ENCODE results near the gene LAMC1. TPM values are rescaled to one million over a fixed set of nuclear protein-coding genes. Genes with fewer than 3 reads are reported as not detected.

LAMC1 gene
- total RNA-seq, 1 experiment from 2014 or later = 71.5 TPM

DNA sequence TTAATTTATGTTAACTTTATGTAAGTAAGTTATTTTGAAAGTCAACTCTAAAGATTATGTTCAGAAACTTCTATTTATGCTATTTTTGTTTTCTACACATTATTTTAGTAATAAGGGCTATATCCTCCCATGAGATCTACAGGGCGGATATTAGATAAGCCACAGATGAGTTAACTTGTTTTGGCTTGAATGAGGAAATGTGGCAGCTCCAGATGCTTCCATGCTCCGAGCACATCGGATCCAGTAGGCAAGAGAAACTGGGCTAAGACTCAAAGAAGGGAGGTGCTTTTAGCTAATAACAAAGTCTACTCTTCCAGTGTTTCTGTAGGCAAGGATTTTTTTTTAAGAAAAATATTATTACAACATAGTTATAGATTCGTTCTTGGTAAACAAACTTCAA is 20.0 kb upstream of the LAMC1 start:
- H3K36me3 ChIP-seq (ENCODE audit: low read depth, low read length) = no peaks in the 10 kb centered on the region
- no peaks in the 10 kb centered on the region for H3K79me2 ChIP-seq (ENCODE audit: low read length)
- intact Hi-C loops (cut with micrococcal nuclease) = no loop called here
- no peaks in the 10 kb centered on the region for H3F3A ChIP-seq (ENCODE audit: low read length, unreplicated experiment)
- BruUV-seq (replicated peaks) = no TSS peak
- DNase-seq = no peak
- no peaks in the 10 kb centered on the region for H3K9me3 ChIP-seq (ENCODE audit: low read length)
- no peak overlapping the region for H3K27ac ChIP-seq (ENCODE audit: low read length)
- ChIA-PET POLR2A (ENCODE audit: unreplicated experiment) (no interaction called here), CTCF (no interaction called here)
- H3K9ac ChIP-seq (ENCODE audit: low read length) = no peak overlapping the region
- no peak overlapping the region for H3K4me3 ChIP-seq (ENCODE audit: low read length)
- no peaks in the 10 kb centered on the region for H3K27me3 ChIP-seq (ENCODE audit: low read length)
- no peak for ATAC-seq
- TF ChIP-seq EZH2 (IDR thresholded peaks at IDR 0.05; ENCODE audit: low read length, unreplicated experiment) (no peak), EZH2phosphoT487 (IDR thresholded peaks at IDR 0.05; ENCODE audit: borderline replicate concordance, low read length) (no peak)
- TF ChIP-seq, protein P1, sequence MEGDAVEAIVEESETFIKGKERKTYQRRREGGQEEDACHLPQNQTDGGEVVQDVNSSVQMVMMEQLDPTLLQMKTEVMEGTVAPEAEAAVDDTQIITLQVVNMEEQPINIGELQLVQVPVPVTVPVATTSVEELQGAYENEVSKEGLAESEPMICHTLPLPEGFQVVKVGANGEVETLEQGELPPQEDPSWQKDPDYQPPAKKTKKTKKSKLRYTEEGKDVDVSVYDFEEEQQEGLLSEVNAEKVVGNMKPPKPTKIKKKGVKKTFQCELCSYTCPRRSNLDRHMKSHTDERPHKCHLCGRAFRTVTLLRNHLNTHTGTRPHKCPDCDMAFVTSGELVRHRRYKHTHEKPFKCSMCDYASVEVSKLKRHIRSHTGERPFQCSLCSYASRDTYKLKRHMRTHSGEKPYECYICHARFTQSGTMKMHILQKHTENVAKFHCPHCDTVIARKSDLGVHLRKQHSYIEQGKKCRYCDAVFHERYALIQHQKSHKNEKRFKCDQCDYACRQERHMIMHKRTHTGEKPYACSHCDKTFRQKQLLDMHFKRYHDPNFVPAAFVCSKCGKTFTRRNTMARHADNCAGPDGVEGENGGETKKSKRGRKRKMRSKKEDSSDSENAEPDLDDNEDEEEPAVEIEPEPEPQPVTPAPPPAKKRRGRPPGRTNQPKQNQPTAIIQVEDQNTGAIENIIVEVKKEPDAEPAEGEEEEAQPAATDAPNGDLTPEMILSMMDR (conservative IDR thresholded peaks at IDR 0.05; ENCODE audit: low read depth, low read length) = no peak
- H2AFZ ChIP-seq (ENCODE audit: low read length) = no peak overlapping the region
- H4K20me1 ChIP-seq (ENCODE audit: low read length) = no peaks in the 10 kb centered on the region
- H3K4me2 ChIP-seq (ENCODE audit: low read length) = no peak overlapping the region
- H3K4me1 ChIP-seq (ENCODE audit: insufficient read depth, low read length) = 0 out of 2 replicates have a peak, but pooled peaks cover 3% of the 10 kb centered on the region
- no peaks in the 10 kb centered on the region for H3K9me2 ChIP-seq (replicated peaks; ENCODE audit: low read length)

DNA sequence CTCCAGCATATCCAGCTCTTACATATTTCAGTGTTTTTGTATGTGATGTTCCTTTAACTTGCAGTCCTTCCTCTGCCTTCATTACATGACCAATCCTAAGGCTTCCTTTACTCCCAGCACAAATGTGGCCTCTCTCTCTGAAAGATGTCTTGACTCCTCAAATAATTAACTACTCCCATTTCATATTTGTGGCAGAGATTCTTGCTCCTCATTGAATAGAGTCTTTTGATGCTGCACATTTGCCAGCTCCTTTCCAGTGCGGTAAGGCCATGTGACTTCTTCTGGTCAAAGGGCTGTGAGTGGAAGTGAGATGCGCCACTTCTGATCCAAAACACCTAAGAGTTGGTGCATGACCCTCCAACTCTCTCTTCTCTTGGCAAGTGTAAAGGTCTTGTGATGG is 19.1 kb upstream of the LAMC1 start:
- H3K4me3 ChIP-seq (ENCODE audit: low read length) = no peak overlapping the region
- BruUV-seq (replicated peaks) = no TSS peak

GRCh38 chr1:183011859-183012258 is 11.4 kb upstream of the LAMC1 start:
- CTCF ChIA-PET = no interaction called here

More for the DNA sequence above, 19.1 kb upstream of the LAMC1 start:
- no peak overlapping the region for H3K9ac ChIP-seq (ENCODE audit: low read length)
- no peaks in the 10 kb centered on the region for H3K36me3 ChIP-seq (ENCODE audit: low read depth, low read length)
- no peaks in the 10 kb centered on the region for H3K9me2 ChIP-seq (replicated peaks; ENCODE audit: low read length)
- no peaks in the 10 kb centered on the region for H3F3A ChIP-seq (ENCODE audit: low read length, unreplicated experiment)
- no peaks in the 10 kb centered on the region for H3K9me3 ChIP-seq (ENCODE audit: low read length)
- no peak overlapping the region for H3K4me2 ChIP-seq (ENCODE audit: low read length)
- no peaks in the 10 kb centered on the region for H3K27me3 ChIP-seq (ENCODE audit: low read length)
- intact Hi-C loops (cut with micrococcal nuclease) = no loop called here
- CTCF ChIA-PET = no interaction called here
- ATAC-seq (no peak), DNase-seq (no peak)
- no peaks in the 10 kb centered on the region for H4K20me1 ChIP-seq (ENCODE audit: low read length)
- POLR2A ChIA-PET (ENCODE audit: unreplicated experiment) = no interaction called here
- no peaks in the 10 kb centered on the region for H3K79me2 ChIP-seq (ENCODE audit: low read length)
- TF ChIP-seq EZH2 (IDR thresholded peaks at IDR 0.05; ENCODE audit: low read length, unreplicated experiment) (no peak), EZH2phosphoT487 (IDR thresholded peaks at IDR 0.05; ENCODE audit: borderline replicate concordance, low read length) (no peak)
- TF ChIP-seq, protein P1 (conservative IDR thresholded peaks at IDR 0.05; ENCODE audit: low read depth, low read length) = no peak
- no peak overlapping the region for H2AFZ ChIP-seq (ENCODE audit: low read length)
- no peaks in the 10 kb centered on the region for H3K4me1 ChIP-seq (ENCODE audit: insufficient read depth, low read length)
- no peak overlapping the region for H3K27ac ChIP-seq (ENCODE audit: low read length)

More at GRCh38 chr1:183011859-183012258, 11.4 kb upstream of the LAMC1 start:
- Histone ChIP-seq H3K36me3 (ENCODE audit: low read depth, low read length) (no peaks in the 10 kb centered on the region), H2AFZ (ENCODE audit: low read length) (no peak overlapping the region), H3K9me3 (ENCODE audit: low read length) (no peaks in the 10 kb centered on the region), H3F3A (ENCODE audit: low read length, unreplicated experiment) (no peaks in the 10 kb centered on the region), H3K9ac (ENCODE audit: low read length) (no peak overlapping the region), H4K20me1 (ENCODE audit: low read length) (no peaks in the 10 kb centered on the region), H3K4me3 (ENCODE audit: low read length) (no peak overlapping the region), H3K4me2 (ENCODE audit: low read length) (no peak overlapping the region), H3K4me1 (ENCODE audit: insufficient read depth, low read length) (no peaks in the 10 kb centered on the region), H3K27ac (ENCODE audit: low read length) (no peak overlapping the region), H3K79me2 (ENCODE audit: low read length) (no peaks in the 10 kb centered on the region), H3K9me2 (replicated peaks; ENCODE audit: low read length) (no peaks in the 10 kb centered on the region), H3K27me3 (ENCODE audit: low read length) (no peaks in the 10 kb centered on the region)
- no peak for TF ChIP-seq EZH2 (IDR thresholded peaks at IDR 0.05; ENCODE audit: low read length, unreplicated experiment)
- no peak for ATAC-seq
- intact Hi-C loops (cut with micrococcal nuclease) = no loop called here
- POLR2A ChIA-PET (ENCODE audit: unreplicated experiment) = no interaction called here
- BruUV-seq (replicated peaks) = no TSS peak
- DNase-seq = no peak

Measured in PC-3 (cell line).